Measurements from ENCODE around the gene SMAD4.

DNA sequence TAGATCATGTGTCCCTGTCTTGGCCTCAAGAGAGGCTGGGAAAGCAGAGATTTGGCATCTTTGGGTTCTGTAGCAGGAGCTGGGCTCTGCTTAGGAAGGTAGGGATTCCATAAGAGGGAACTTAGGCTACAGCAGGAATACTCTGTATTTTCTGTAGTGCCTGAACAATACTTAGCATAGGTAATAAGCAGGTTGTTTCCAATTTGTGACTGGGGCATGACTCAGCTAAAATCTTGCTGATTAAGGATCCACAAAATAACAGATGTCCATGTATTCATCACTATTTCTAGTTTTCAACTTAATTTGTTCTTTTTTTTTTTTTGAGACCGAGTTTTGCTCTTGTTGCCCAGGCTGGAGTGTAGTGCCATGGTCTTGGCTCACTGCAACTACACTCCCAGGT is 68.5 kb downstream of the SMAD4 start:
- TF ChIP-seq, protein P1, sequence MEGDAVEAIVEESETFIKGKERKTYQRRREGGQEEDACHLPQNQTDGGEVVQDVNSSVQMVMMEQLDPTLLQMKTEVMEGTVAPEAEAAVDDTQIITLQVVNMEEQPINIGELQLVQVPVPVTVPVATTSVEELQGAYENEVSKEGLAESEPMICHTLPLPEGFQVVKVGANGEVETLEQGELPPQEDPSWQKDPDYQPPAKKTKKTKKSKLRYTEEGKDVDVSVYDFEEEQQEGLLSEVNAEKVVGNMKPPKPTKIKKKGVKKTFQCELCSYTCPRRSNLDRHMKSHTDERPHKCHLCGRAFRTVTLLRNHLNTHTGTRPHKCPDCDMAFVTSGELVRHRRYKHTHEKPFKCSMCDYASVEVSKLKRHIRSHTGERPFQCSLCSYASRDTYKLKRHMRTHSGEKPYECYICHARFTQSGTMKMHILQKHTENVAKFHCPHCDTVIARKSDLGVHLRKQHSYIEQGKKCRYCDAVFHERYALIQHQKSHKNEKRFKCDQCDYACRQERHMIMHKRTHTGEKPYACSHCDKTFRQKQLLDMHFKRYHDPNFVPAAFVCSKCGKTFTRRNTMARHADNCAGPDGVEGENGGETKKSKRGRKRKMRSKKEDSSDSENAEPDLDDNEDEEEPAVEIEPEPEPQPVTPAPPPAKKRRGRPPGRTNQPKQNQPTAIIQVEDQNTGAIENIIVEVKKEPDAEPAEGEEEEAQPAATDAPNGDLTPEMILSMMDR (IDR thresholded peaks at IDR 0.05; ENCODE audit: extremely low read depth in 1 of 2, insufficient read depth in 1 of 2, low read depth in 1 of 2, low read length in 2 of 2): no peak
- no peak for TF ChIP-seq JUN (IDR thresholded peaks at IDR 0.05; ENCODE audit: borderline replicate concordance, insufficient read depth, insufficient read length, low read depth)
- no peak for TF ChIP-seq EZH2 (IDR thresholded peaks at IDR 0.05; ENCODE audit: borderline replicate concordance, low read depth, low read length, severe bottlenecking)
- TF ChIP-seq POLR2A (IDR thresholded peaks at IDR 0.05; ENCODE audit: low read depth, low read length): no peak
- no peak for TF ChIP-seq MYC (IDR thresholded peaks at IDR 0.05; ENCODE audit: low read depth, low read length)
